Femur (tissue), 1 donor: Measurements from ENCODE around the gene BCAR1.

Experiments used
- DNase-seq: peaks from one replicate; pipeline ENCODE4 v3.0.0-alpha.2; 2017

Gene BCAR1

GRCh38 chr16:75203096-75203495 is 48.3 kb downstream of the BCAR1 start:
- DNase-seq = no peak

GRCh38 chr16:75202069-75202590 is 49.3 kb downstream of the BCAR1 start:
- DNase-seq = no peak

GRCh38 chr16:75198135-75198600 is 53.3 kb downstream of the BCAR1 start:
- no peak for DNase-seq

GRCh38 chr16:75197522-75198134 is 53.8 kb downstream of the BCAR1 start:
- DNase-seq = no peak

GRCh38 chr16:75196836-75197235 is 54.6 kb downstream of the BCAR1 start:
- DNase-seq = no peak

GRCh38 chr16:75195811-75196790 is 55.3 kb downstream of the BCAR1 start:
- no peak for DNase-seq

- DNase-seq = no peak
Measured at GRCh38 chr16:75193730-75194444, 57.5 kb downstream of the BCAR1 start.

- no peak for DNase-seq
Measured at GRCh38 chr16:75193265-75193650, 58.2 kb downstream of the BCAR1 start.

GRCh38 chr16:75192606-75193264 is 58.7 kb downstream of the BCAR1 start:
- no peak for DNase-seq

GRCh38 chr16:75189638-75190245 is 61.7 kb downstream of the BCAR1 start:
- DNase-seq = no peak

GRCh38 chr16:75188832-75189477 is 62.5 kb downstream of the BCAR1 start:
- DNase-seq = no peak

GRCh38 chr16:75181630-75182029 is 69.8 kb downstream of the BCAR1 start:
- DNase-seq = no peak

GRCh38 chr16:75179208-75179607 is 72.2 kb downstream of the BCAR1 start:
- DNase-seq = no peak
